Left kidney (tissue), 8 donors: ENCODE data around the gene KLC1. TPM values are rescaled to one million over a fixed set of nuclear protein-coding genes. Genes with fewer than 3 reads are reported as not detected.
"Not testable (repeated sequence)": the region's sequence is repeated elsewhere in the genome, so short reads cannot be mapped to it uniquely, and the experiment has no call there.

Source experiments
- DNase-seq: peaks from one replicate; pipeline ENCODE4 v3.0.0-alpha.2; 2013
- long read RNA-seq, 8 donors: transcript quantifications; one replicate each; lab custom pipeline, GENCODE V29; 2026
- polyA plus RNA-seq: library from polyadenylated mRNA; unstranded; fragments of 120-200 nt; gene quantifications from one replicate; pipeline ENCODE4 v1.2.1, GENCODE V29; 2013; ENCODE audit not compliant: insufficient read length

KLC1 gene
- polyA plus RNA-seq = 138 TPM
- long read RNA-seq, donor 1, full-length matches to known transcripts = 18 of 37 reads
- long read RNA-seq, donor 1, partial matches to known transcripts = 19 of 37 reads
- long read RNA-seq, donor 1, other reads (novel, unspliced or antisense) = 0 of 37 reads
- long read RNA-seq, donor 2, full-length matches to known transcripts = 13 of 34 reads
- long read RNA-seq, donor 2, partial matches to known transcripts = 21 of 34 reads
- long read RNA-seq, donor 2, other reads (novel, unspliced or antisense) = 0 of 34 reads
- long read RNA-seq, donor 3, full-length matches to known transcripts = 11 of 24 reads
- long read RNA-seq, donor 3, partial matches to known transcripts = 13 of 24 reads
- long read RNA-seq, donor 3, other reads (novel, unspliced or antisense) = 0 of 24 reads
- long read RNA-seq, donor 4, partial matches to known transcripts = 0 of 2 reads
- long read RNA-seq, donor 4, other reads (novel, unspliced or antisense) = 0 of 2 reads
- long read RNA-seq, donor 5, full-length matches to known transcripts = 22 of 28 reads
- long read RNA-seq, donor 5, partial matches to known transcripts = 6 of 28 reads
- long read RNA-seq, donor 5, other reads (novel, unspliced or antisense) = 0 of 28 reads
- long read RNA-seq, donor 6, full-length matches to known transcripts = 14 of 42 reads
- long read RNA-seq, donor 6, partial matches to known transcripts = 28 of 42 reads
- long read RNA-seq, donor 6, other reads (novel, unspliced or antisense) = 0 of 42 reads
- long read RNA-seq, donor 7, full-length matches to known transcripts = 18 of 29 reads
- long read RNA-seq, donor 7, partial matches to known transcripts = 11 of 29 reads
- long read RNA-seq, donor 7, other reads (novel, unspliced or antisense) = 0 of 29 reads
- long read RNA-seq, donor 8, full-length matches to known transcripts = 8 of 16 reads
- long read RNA-seq, donor 8, partial matches to known transcripts = 8 of 16 reads
- long read RNA-seq, donor 8, other reads (novel, unspliced or antisense) = 0 of 16 reads

- peak; percentile 83 for DNase-seq
Observed at GRCh38 chr14:103628684-103629502, at the start of gene KLC1. Gene KLC1 (plus strand): TSS chr14:103629211. CDS start chr14:103654565, 25,354 bp downstream.

- DNase-seq = no peak
Observed at GRCh38 chr14:103581206-103581605, 47.8 kb upstream of the KLC1 start.

DNA sequence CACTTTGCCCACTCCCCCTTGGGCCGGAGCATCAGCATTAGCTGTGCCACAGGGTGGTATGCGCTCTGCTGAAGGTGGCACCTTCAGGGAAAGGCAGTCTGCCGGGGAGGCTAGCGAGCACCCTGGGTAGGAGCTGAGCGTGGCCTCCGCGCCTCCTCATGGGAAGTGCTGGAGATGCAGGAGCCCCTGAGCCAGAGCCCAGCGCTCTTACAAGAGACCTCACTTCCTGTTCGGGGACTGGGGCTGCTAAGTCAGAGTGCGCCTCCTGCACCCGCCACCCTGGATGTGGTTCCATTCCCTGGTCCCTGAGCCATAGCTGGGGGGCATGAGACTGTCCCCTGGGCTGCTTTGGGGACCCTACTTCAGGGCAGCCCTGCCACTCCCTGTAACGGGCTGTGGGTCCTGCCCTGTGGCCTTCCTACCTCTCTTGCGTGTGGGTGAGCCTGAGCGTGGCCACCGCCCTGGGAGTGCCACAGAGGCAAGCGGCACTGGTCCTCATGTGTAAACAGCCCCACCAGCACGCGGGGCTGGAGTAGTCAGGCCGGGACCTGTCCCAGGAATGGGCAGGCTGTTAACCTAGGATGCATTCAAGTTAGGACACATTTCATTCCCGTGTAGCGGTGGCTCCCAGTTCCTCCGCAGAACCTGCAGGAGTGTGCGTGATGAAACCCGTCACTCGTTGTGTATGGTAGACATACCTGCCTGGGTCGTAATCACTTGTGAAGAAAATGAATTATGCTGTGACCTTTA, 46.9 kb upstream of the KLC1 start:
- DNase-seq = no peak

DNA sequence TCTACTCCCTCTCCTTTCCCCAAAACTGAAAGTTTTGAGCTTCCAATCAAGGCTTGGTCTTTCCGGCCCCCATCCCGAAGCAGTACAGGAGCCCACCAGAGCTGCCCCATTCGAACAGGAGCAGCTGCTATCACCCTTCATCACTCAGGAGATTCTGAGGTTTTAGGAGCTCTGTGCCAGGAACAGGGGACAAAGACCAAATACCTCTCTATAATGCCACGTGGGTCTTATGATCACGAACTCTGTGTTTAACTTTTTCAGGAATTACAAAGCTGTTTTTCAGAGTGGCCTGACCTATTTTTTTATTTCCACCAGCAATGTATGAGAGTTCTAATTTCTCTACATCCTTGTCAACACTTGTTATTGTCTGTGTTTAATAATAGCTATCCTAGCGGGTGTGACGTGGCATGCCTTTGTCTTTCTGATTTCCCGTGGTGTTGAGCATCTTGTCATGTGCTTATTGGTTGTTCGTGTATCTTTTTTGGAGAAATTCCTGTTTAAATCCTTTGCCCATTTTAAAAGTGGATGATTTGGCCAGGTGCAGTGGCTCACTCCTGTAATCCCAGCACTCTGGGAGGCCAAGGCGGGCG, 44.6 kb upstream of the KLC1 start:
- DNase-seq = no peak

DNA sequence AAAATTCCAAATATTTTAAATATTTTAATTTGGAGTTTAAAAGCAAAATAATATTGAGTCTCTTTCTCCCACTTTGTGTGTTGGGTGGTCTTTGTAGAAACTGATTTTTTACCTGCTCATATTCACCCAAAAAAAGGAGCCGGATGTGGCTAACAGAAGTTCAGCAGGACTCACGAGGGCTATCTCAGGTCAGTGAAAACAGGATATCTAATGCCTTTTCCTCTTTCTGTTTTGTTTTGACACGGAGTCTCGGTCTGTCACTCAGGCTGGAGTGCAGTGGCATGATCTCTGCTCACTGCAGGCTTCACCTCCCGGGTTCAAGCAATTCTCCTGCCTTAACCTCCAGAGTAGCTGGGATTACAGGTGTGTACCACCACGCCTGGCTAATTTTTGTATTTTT, 35.4 kb upstream of the KLC1 start:
- DNase-seq = no peak

GRCh38 chr14:103594265-103594664, 34.7 kb upstream of the KLC1 start:
- DNase-seq = no peak

GRCh38 chr14:103597623-103598377, 31.2 kb upstream of the KLC1 start:
- no peak for DNase-seq

DNA sequence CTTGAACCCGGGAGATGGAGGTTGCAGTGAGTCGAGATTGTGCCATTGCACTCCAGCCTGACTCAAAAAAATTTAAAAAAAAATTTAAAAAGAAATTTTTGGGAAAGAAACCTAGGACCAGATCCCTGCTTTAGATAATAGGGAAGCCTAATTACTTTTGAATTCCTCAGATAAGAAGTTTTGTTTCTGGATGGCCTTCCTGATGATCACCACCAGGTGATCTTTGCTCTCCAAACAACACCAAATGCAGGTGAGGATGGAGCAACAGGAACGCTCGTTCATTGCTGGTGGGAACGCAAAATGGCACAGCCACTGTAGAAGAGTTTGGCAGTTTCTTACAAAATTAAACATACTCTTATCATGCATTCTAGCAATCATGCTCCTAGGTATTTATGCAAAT, 28.5 kb upstream of the KLC1 start:
- no peak for DNase-seq

DNA sequence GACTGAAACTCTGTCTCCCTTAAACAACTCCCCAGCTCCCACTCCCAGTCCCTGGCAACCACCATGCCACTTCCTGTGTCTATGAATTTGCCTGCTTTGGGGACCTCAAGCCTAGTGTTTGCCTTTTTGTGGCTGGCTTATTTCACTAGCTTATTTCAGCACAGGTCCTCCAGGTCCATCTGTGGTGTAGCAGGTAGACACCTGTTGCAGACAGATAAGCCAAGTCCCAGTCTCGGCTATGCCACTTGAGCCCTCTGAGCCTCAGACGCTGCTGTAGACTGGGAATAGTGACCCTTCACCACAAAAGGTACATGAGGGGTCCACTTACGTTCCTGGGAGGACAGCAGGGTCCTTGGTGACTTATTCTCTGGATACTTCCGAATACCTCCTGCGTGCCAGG, 24.4 kb upstream of the KLC1 start:
- no peak for DNase-seq

GRCh38 chr14:103606963-103607668, 21.9 kb upstream of the KLC1 start:
- DNase-seq = peak; percentile 91

GRCh38 chr14:103607822-103608221, 21.2 kb upstream of the KLC1 start:
- DNase-seq = no peak

DNA sequence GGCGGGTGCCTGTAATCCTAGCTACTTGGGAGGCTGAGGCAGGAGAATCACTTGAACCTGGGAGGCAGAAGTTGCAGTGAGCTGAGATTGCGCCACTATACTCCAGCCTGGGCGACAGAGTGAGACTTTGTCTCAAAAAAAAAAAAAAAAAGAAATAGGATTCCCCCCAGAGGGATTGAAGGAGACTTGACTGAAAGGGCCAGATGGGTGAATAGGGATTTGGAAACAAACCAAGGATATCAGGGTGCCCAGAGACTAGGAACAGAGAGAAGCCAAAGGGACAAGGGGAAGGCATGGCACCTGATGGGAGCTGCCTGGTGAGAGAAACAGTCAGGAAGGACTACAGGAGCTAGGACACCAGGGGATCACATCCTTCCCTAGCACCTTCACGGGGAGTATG, 19.9 kb upstream of the KLC1 start:
- DNase-seq = not testable (repeated sequence)

DNA sequence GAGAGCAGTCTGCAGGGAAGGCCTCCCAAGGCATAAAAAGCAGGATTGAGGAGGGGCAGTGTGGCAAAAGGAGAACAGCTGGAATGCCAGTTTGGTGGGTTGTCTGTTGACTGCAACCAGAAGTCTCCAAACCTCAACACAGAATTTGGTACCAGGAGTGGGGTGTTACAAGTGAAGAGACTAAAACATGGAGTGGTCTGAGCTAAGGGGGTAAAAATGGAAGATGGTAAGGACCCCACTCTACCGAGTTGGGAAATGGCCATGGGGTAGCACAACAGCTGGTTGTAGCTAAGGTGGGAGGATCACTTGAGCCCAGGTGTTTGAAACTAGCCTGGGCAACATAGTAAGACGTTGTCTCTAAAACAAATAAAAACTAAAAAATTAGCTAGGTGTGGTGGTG, 17.8 kb upstream of the KLC1 start:
- no peak for DNase-seq

GRCh38 chr14:103613517-103613916, 15.5 kb upstream of the KLC1 start:
- no peak for DNase-seq

DNA sequence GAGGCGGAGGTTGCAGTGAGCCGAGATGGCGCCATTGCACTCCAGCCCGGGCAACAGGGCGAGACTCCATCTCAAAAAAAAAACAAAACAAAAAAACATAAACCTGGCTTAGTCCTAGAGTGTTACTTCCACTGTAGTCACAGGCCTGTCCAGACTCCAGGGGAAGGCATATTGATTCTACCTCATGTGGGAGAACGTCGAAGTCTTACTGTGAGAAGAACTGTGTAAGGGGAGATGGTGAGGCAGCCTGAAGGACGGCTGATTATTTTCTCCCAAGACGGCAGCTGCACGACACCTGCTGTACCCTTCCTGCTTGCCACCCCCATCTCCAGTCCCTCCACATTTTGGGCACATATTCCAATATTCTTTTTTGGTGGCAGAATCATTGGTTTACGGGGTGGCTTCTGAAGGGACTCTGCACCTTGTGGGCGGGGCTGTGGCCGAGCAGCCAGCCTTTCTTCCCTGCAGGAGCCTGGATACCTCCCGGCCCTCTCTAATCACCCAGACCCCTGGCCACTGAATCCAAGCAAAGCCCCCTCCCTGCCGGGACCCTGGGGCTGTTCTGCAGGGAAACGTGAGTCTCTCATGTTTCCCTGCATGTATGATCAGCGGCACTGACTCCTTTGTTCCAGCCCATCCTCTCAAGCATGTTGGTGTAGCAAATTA, 12.2 kb upstream of the KLC1 start:
- DNase-seq = no peak

- no peak for DNase-seq
Observed at GRCh38 chr14:103619057-103619456, 10.0 kb upstream of the KLC1 start.

GRCh38 chr14:103621860-103622259, 7.2 kb upstream of the KLC1 start:
- no peak for DNase-seq

GRCh38 chr14:103623308-103623707, 5.7 kb upstream of the KLC1 start:
- no peak for DNase-seq
